GM11168 (cell line): ENCODE results near the gene PNPLA1.

Source experiments
- in situ Hi-C: fragments of 300-500 bp; cut with MboI; formaldehyde crosslinking; loops from one replicate; pipeline ENCODE4 v1.12.0; 2022; ENCODE audit warnings: low sequenced_read_pairs; ENCODE audit not compliant: unreplicated experiment

Gene PNPLA1

DNA sequence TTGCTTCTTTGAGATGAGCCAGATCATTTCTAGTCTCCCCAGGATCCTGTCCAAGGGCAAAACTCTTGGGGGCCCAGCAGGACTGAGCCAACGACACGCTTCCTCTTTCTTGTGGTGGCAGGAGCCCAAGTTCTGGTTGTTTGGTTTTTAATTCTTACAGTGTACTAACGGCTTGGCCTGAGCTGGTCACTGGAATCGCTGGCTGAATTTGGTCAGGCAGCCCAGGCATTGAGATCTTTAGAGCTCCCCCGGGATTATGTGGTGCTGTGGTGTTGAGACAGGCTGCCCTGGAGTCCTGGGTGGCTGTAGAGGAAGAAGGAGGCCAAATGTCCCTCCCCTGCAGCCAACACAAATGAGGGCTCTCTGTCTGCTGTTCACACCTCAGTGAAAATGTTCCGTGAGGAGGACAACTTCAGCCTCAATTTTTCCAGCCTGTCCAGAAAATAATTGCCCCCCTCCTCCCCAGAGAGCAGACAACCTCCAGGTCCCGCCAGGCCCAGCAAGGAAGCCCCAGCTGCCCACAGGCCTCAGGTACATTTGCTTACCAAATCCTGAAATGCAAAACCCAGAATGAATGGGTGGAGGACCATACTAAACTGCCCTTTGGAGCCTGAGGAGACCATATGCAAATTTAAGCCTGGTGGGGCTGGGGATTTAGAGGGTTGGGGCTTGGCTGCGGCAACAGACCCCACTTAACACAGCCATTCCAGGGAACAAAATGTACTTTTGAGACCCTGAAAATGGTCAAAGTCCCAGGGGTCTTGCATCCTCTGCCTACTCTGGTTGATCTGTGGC is 43.2 kb downstream of the PNPLA1 start:
- in situ Hi-C loops, result no loop called here

DNA sequence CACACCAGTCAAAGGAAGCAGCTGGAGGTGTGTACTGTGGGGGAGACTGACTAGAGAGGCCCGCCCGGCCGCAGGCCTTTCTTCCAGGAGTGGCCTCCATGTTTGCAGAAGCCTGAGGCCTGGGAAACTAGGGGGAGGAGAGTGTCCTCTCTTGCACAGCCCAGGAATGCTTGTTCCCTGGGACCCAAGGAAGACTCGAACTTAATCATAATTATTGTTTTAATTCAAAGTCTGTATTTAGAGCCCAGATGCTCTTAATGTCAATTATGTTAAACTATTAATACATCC is 43.7 kb downstream of the PNPLA1 start:
- in situ Hi-C loops, result no loop called here

DNA sequence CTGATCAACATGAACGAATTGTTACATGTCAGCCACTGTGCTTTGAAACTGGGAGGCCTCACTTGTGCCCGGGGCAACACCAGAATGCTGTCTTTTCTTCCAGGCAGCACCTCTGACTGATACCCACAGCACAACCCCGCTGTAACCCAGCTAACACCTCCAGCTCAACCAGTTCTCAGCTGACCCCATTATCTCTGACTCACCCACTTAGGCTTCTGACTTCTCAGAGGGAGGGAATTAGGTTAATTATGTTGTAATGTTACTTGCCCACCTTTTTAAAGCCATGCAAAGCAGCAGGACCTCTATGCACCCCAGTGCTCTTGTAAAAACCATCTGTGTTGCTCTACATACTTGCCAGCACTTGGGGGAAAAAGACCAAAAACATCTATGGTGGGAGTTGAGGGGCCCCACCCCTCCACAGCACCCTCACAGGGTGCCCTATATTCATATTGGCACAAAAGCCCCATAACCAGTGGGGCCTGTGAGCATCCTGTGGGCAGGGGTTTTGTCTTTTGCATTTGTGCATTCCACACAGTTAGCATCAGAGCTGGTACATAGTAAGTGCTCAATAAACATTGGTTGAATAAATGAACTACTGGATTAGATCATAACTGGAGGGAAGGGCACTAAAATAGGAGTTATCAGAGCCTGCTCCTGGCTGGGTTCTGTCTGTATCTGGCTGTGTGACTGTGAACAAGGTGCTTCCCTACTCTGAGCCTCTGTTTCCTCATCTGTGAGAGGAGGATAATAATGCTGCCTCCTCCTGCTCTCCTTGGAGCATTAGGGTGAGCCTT is 44.6 kb downstream of the PNPLA1 start:
- in situ Hi-C loops, result no loop called here

DNA sequence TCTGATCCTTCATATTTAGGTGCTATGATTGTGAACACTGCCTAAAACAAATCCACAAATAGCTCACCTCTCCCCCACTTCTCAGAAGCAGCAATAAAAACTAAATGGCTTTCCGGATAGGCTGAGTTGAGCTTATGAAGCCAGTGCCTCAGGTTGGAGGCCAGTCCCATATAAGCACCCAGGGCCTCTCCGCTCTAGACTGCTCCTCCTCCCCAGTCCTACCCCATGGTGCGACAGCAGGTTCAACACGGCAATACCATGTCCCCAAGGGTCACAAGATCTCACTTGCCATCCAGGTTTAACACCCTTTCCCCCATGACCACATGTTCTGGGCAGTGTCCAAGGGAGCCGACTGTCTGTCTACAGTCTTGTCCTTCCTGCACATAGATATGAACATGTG is 46.1 kb downstream of the PNPLA1 start:
- in situ Hi-C loops, result no loop called here

DNA sequence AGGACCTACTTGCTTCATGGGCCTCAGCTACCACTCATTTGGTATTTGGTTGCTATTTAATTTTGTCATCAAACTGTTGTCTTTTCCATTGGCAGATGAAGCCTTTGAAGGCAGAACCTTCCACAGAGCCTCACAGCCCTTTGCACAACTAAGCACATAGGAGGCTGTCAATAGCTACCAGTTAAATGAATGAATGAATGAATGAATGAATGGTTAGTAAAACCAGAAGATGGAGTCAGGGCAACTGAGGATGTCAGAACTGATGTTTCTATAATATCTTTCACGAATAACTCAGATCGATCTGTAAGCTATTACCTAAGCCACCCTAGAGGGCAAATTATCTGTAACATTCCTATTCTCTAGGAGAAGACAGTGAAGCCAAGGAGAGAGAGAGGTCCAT is 47.8 kb downstream of the PNPLA1 start:
- in situ Hi-C loops, result no loop called here

DNA sequence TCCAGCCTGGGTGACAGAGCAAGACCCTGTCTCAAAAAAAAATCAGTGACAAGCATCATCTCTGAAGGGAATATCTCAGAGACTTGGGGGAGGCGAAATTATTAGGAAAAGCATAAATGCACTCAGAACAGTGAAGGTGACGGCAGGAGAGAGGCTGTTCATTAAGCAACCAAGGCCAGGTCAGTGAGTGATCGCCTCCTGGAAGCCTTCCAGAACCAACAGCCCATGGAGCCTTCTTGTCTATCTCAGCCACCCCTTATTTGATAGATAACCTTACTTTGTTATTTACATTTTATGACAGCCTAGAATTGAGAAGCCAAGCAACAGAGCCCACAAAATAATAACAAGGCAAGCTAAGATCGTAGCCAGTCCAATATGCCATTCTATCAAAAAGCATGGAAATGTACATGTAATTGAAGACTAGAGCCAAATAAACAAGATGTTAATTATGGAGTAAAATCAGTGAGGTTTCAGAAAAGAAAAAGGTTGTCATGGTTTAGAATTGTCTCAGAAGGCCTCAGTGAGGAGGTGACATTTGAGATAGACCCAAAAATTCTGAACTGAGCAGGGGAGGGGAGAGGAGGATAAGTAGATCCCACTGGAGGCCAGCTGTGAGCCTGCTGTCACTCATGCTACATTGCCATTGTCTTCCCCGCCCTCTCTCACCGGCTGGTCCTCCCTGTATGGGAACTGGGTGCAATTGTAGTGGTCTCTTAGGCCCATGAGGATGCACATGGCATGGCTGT is 49.0 kb downstream of the PNPLA1 start:
- in situ Hi-C loops, result no loop called here

DNA sequence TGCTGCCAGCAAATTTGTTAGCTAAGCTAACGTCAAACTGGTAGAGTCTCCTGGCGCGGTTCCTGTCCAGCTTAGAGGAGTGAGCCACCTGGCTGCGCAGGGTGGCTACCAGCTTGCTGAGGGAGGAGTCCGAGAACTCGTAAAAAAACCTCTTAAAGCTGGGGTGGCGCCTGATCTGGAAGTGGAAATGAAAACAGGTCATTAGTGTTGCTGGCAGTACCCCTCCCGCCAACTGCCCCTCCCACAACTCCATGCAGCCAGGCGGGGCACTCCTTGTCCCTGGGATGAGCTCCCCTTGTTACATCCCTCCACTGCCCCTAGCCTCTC is 49.5 kb downstream of the PNPLA1 start:
- in situ Hi-C loops, result no loop called here

DNA sequence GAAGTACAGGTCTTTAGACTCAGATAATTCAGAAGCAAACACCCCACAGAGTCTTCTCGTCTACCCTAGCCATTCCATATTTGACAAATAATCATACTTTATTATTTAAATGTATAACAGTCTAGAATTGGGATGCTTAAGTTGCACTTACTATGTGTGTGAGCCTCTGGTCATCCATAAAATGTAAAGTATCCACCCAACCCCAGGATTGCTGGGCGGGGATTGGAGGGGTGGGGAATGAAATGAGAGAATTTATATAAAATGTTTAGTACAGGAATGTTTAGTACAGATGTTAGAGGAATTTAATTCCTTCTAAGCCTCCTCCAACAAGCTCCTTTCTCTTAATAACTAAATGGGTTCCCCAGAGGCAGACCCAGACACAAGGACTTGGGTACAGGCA is 50.0 kb downstream of the PNPLA1 start:
- in situ Hi-C loops, result no loop called here

DNA sequence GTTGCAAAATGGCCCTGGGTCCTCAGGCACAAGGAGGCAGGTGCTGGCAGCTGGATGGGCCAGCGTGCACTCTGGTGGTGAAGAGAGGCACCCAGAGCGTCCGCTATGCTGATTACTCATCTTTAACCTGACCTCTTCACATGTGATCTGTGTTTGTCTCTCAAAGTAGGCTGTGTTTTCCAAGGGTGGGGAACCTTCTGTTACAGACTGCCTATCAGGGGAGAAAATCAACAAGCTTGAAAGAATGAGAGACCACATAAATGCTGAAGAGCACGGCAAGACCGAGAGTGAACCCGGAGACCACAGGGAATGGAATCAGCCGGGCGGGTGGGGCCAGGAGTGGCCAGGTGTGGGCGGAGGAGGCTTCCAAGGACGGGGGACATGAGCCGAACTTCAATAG is 50.6 kb downstream of the PNPLA1 start:
- in situ Hi-C loops, result no loop called here

DNA sequence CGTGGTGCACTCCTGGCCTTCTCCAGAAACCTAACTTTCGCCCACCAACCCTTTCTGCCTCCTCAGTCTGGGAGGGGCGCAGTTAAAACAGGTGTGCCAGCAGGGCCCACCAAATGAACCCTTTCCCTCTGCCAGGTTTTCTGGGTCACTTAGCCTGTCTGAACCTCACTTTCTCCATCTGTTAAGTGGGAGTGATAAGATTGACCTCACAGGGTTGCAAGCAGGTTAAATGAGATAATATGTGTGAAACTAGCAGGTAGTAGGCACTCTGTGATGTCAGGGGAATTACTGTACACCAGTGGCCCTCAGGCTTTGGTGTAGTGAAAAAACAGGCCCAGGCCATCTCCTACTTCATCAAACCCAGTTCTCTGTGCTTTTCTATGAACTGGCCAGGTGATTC is 52.7 kb downstream of the PNPLA1 start:
- in situ Hi-C loops, result no loop called here

DNA sequence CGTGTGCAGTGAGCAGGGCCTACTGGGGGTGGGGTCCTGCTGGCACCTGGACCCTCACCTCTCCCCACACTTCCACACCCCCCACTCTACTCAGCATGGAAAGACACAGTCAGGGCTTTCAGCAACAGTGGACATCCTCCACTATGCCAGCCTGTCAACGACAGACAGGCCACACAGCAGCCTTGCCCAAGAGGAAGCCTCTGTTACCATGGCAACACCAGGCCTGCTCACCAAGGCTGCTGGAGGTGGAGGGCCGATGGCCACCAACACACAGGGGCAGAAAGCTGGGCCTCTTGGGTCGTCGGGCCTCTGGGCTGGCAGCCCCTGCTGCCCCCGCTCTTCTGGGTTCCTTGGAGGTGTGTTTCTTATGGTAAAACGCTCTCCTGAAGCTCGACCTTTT is 53.2 kb downstream of the PNPLA1 start:
- in situ Hi-C loops, result no loop called here

DNA sequence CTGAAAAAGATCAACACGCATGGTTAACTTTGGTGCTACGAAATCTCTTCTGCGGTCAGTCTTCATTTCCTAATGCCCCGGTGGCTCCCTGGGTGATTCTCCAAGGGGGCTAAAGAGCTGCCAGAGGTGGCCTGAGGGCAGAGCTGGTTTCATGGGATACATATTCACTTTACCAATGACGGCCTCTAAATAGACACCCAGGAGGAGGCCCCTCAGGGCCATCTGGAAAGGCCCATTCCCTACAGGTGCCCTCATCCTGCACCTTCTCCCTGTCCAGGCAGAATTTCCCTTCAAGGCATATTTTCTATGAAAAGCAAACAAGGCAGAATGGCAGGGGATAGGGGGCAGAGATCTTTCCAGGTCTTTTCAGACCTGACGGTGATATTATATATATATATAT is 54.3 kb downstream of the PNPLA1 start:
- in situ Hi-C loops, result no loop called here

DNA sequence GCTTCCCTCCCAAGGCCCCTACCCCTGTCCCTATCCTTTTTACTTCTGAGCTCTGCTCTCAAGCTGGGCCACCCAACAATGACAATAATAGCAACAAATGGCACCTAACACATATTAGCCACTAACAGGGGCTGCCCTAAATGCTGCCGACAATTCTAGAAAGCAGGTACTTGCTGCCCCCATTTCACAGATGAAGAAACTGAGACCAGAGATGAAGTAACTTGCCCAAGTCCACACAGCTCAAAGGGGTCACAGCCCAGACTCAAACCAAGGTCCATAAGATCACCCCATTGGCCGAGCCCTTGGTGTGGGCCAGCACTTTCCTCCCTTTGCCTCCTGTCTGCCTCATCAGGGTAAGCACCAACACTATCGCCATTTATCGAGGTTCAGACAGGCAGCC is 54.9 kb downstream of the PNPLA1 start:
- in situ Hi-C loops, result no loop called here

DNA sequence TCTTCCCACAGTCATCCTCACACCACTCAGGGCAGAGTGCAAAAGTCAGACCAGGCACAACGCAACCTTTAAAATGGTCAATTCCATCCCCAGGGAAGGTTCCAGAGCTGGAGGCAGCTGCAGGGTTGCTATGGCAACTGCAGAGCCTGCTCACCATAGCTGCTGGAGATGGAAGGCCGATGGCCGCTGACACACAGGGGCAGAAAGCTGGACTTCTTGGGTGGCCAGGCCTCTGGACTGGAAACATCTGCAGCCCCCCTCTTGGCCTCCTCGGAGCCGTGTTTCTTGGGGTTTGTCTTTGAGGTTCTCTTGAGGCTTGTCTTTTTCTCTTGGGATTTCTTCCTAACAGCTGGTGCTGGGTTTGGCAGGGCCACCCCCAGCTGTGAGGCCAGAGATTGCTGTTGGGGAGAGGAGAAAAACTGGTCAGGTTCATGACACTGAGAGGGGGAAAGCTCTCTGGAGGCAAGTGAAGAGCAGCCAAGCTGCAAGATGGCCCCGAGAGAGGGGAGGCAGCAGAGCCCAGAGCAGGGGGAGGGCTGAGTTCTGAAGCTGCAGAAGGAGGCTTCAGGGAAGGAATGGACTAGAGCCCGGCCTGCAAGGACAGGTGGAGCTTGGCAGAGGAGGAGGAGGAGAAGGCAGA is 56.6 kb downstream of the PNPLA1 start:
- in situ Hi-C loops, result no loop called here

DNA sequence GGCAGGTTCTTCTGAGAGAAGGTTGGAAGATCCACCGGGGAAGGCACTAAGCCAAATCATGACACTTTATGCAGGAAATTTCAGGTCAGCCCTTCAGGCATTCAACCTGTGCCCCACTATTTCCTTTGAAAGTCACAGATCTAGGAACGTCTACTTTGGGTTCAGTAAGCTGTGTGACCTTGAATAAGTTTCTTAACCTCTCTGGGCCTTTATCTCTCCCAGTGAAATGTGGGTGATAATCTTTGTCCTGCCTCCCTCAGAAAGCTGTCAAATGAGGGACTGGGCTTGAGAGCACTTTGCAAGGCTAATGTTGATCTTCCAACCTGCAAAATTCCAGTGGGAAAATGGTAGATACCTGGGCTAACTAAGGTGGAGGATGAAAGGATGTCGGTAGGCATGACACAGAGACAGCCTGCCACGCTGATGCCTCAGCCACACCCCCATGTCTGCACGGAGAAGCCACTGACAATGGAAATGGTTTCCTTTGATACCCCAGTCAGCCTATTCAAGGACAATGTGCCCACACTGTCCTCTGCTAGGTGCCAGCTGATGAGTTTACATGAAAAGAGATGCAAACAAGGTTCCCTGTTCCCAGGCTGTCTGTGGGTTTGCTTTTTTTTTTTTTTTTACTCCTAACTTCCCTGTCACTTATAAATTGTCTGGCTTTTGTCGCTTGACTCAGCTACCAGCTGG is 57.5 kb downstream of the PNPLA1 start:
- in situ Hi-C loops, result no loop called here

DNA sequence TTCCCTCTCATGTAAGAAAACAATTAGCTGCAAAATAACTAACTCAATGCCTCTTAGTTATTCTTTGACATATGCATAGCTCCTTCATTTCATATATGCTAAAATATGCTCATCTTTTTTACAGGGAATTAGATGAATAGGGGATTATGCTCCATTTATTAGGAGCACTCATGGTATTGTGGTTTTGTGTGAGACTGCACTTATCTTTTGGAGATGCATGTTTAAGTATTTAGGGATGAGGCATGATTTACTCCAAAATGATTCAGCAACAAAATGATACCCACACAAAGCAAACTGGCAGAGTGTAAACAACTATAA is 58.0 kb downstream of the PNPLA1 start:
- in situ Hi-C loops, result no loop called here

DNA sequence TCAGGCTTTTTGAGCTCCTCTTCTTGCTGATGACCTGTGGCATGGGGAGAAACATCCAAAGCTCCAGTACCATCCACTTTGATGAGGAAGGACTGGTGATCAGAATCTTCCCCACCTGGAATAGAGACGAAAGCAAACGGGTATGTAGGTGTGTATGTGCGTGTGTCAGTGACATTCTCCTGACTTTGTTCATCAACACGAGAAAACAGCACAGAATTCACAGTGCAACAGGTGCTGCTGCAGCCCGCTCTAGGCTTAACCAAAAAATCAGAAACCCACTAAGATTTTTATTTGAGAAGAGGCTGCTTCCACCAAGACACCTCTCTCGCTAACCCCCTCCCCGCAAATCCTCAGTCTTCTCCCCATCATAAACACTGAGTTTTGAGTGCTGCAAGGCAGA is 58.7 kb downstream of the PNPLA1 start:
- in situ Hi-C loops, result no loop called here

DNA sequence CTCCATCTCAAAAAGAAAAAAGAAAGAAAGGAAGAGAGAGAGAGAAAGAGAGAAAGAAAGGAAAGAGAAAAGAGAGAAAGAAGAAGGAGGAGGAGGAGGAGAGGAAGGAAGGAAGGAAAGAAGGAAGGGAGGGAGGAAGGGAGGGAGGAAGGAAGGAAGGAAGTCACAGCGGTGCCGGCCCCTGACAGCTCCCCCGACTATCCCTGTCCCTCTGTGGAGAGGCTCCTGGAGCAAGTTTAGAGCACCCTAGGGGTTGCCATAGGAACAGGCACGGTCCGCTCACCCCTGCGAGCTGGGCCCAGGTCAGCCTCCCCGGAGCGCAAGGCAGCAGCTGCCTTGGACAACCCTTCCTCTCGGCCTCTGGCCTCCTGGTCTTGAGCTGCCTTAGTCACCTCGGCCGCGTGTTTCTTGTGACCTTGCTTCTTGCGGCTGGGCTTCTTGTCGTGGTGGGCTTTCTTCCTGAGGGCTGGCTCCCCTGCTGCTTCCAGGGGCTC is 60.0 kb downstream of the PNPLA1 start:
- in situ Hi-C loops, result no loop called here

DNA sequence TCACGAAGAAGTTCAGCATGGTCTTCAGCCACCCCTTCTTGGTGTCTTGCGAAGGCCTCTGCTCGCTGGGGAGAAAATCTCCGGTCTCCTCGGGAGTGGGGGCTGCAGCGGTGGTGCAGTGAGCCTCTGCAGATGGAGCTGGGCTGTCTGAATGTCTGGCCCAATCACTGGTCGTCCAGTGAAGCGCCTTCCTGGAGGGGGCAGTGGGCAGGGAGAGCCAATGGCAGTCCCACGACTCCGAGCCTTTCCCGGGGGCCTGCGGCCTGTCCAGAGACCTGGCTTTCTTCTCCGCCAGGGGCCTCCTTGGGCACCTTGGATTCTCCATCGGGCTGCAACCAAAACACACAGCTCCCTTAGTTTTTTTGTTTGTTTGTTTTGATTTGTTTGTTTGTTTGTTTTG is 60.5 kb downstream of the PNPLA1 start:
- in situ Hi-C loops, result no loop called here

DNA sequence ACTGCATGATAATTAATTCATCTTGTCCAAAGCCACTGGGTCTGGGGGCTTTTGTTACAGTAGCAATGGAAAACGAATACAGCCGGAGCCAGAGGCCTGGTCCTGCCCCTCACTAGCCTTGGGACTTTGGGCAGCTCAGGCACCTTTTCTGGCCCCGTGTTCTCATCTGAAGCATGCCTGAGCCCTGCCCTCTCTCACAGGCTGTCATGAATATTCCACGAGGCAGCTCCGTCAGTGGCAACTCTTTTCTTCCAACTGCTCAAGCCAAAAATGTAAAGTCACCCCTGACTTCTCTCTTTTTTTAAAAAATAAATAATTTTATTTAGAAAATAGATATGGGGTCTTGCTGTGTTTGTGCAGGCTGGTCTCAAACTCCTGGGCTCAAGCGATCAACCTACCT is 61.5 kb downstream of the PNPLA1 start:
- in situ Hi-C loops, result no loop called here
